ENCODE data around the gene RBM17. TPM values are rescaled to one million over a fixed set of nuclear protein-coding genes. Genes with fewer than 3 reads are reported as not detected.

RBM17 gene
- total RNA-seq, 1 experiment from 2014 or later, result 28.4 TPM

DNA sequence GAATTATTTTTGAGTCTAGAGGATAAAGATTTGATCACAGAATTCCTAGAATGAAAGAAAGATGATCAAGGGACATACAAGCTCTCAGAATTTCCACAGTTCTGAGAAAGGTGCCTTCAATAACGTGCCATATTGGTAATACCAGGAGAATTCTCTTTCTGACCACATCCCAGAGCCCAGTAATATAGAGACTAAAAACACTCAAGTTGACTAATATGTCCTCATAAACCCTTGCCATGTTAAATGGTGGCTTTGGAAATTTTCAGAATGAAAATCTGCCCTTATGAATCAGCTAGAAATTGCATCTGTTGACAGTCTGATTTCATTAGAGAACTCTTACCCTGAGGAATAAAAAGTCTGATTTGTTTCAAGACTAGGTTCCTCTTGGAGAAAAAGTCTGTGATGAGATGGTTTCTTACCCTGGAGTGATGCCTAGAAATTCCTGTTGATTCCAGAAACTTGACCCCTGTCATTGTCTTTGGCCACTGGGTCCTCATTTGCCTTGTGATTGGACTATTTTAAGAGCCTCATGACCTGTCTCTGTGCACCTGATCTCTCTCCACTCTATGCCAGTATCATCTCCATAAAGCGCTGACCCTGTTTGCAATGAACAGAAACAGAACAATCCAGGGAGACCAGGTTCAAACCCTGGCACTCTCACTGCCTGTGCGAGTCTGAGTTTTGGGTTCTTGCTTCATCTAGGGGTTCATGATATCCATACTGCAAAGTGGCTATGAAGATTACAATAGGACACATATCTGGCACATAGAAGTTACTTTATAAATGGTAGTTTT is 30.0 kb upstream of the RBM17 start:
- no peaks in the 10 kb centered on the region for H3K4me1 ChIP-seq (ENCODE audit: insufficient read depth, low read length)
- H2AFZ ChIP-seq (ENCODE audit: low read length), result no peak overlapping the region
- H3K27me3 ChIP-seq (ENCODE audit: low read length), result no peaks in the 10 kb centered on the region
- ChIA-PET CTCF (no interaction called here), POLR2A (ENCODE audit: unreplicated experiment) (interaction anchor here (0.6 kb wide), 1 partner anchor 169 kb away, joined by 3 read pairs; the partner anchor contains the start of genes ANKRD16 and FBH1)
- H3F3A ChIP-seq (ENCODE audit: low read length, unreplicated experiment), result no peaks in the 10 kb centered on the region
- H4K20me1 ChIP-seq (ENCODE audit: low read length), result no peaks in the 10 kb centered on the region
- no peaks in the 10 kb centered on the region for H3K79me2 ChIP-seq (ENCODE audit: low read length)
- no peak overlapping the region for H3K9ac ChIP-seq (ENCODE audit: low read length)
- H3K27ac ChIP-seq (ENCODE audit: low read length), result no peak overlapping the region
- H3K4me2 ChIP-seq (ENCODE audit: low read length), result no peak overlapping the region
- no peaks in the 10 kb centered on the region for H3K9me3 ChIP-seq (ENCODE audit: low read length)
- H3K9me2 ChIP-seq (replicated peaks; ENCODE audit: low read length), result no peaks in the 10 kb centered on the region
- H3K36me3 ChIP-seq (ENCODE audit: low read depth, low read length), result no peaks in the 10 kb centered on the region
- intact Hi-C loops (cut with micrococcal nuclease), result no loop called here
- DNase-seq (no peak), ATAC-seq (no peak)
- no TSS peak for BruUV-seq (replicated peaks)
- H3K4me3 ChIP-seq (ENCODE audit: low read length), result no peak overlapping the region
- TF ChIP-seq, protein P1, sequence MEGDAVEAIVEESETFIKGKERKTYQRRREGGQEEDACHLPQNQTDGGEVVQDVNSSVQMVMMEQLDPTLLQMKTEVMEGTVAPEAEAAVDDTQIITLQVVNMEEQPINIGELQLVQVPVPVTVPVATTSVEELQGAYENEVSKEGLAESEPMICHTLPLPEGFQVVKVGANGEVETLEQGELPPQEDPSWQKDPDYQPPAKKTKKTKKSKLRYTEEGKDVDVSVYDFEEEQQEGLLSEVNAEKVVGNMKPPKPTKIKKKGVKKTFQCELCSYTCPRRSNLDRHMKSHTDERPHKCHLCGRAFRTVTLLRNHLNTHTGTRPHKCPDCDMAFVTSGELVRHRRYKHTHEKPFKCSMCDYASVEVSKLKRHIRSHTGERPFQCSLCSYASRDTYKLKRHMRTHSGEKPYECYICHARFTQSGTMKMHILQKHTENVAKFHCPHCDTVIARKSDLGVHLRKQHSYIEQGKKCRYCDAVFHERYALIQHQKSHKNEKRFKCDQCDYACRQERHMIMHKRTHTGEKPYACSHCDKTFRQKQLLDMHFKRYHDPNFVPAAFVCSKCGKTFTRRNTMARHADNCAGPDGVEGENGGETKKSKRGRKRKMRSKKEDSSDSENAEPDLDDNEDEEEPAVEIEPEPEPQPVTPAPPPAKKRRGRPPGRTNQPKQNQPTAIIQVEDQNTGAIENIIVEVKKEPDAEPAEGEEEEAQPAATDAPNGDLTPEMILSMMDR (conservative IDR thresholded peaks at IDR 0.05; ENCODE audit: low read depth, low read length), result no peak
- TF ChIP-seq EZH2 (IDR thresholded peaks at IDR 0.05; ENCODE audit: low read length, unreplicated experiment) (no peak), EZH2phosphoT487 (IDR thresholded peaks at IDR 0.05; ENCODE audit: borderline replicate concordance, low read length) (no peak)

DNA sequence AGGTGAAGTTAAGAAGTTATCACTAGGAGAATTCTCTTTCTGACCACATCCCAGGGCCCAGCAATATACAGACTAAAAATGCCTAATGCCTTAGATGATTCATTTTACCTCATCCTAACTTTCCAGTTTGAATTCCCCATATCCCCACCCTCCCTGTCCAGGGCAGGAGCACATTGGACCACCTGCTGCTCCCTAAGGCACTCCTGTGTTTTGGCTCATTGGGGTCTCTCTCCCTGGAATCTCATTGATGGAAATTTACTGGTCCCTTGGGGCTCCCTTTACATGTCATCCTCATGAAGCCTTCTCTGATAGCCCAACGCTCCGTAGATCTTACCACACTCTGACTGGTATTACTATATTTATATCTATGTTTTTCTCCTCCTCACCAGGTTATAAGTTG is 29.3 kb upstream of the RBM17 start:
- TF ChIP-seq EZH2 (IDR thresholded peaks at IDR 0.05; ENCODE audit: low read length, unreplicated experiment) (no peak), EZH2phosphoT487 (IDR thresholded peaks at IDR 0.05; ENCODE audit: borderline replicate concordance, low read length) (no peak)
- TF ChIP-seq, protein P1 (conservative IDR thresholded peaks at IDR 0.05; ENCODE audit: low read depth, low read length), result no peak
- Histone ChIP-seq H3K4me1 (ENCODE audit: insufficient read depth, low read length) (no peaks in the 10 kb centered on the region), H3K4me3 (ENCODE audit: low read length) (no peak overlapping the region), H2AFZ (ENCODE audit: low read length) (no peak overlapping the region), H3F3A (ENCODE audit: low read length, unreplicated experiment) (no peaks in the 10 kb centered on the region), H3K27ac (ENCODE audit: low read length) (no peak overlapping the region), H3K9me2 (replicated peaks; ENCODE audit: low read length) (no peaks in the 10 kb centered on the region), H3K79me2 (ENCODE audit: low read length) (no peaks in the 10 kb centered on the region), H3K27me3 (ENCODE audit: low read length) (no peaks in the 10 kb centered on the region), H3K9me3 (ENCODE audit: low read length) (no peaks in the 10 kb centered on the region), H3K9ac (ENCODE audit: low read length) (no peak overlapping the region), H4K20me1 (ENCODE audit: low read length) (no peaks in the 10 kb centered on the region), H3K36me3 (ENCODE audit: low read depth, low read length) (no peaks in the 10 kb centered on the region), H3K4me2 (ENCODE audit: low read length) (no peak overlapping the region)
- CTCF ChIA-PET, result interaction anchor here (0.7 kb wide), 1 partner anchor 16 kb away, joined by 3 read pairs; no protein-coding TSS in a partner anchor
- ATAC-seq (no peak), DNase-seq (no peak)
- POLR2A ChIA-PET (ENCODE audit: unreplicated experiment), result no interaction called here
- BruUV-seq (replicated peaks), result no TSS peak
- intact Hi-C loops (cut with micrococcal nuclease), result no loop called here

- Histone ChIP-seq H3K79me2 (ENCODE audit: low read length) (no peaks in the 10 kb centered on the region), H3K4me2 (ENCODE audit: low read length) (no peak overlapping the region), H3K27me3 (ENCODE audit: low read length) (no peaks in the 10 kb centered on the region), H3K9ac (ENCODE audit: low read length) (no peak overlapping the region), H3K9me2 (replicated peaks; ENCODE audit: low read length) (no peaks in the 10 kb centered on the region), H3K4me1 (ENCODE audit: insufficient read depth, low read length) (no peaks in the 10 kb centered on the region), H3K27ac (ENCODE audit: low read length) (no peak overlapping the region), H2AFZ (ENCODE audit: low read length) (no peak overlapping the region), H4K20me1 (ENCODE audit: low read length) (no peaks in the 10 kb centered on the region), H3K9me3 (ENCODE audit: low read length) (no peaks in the 10 kb centered on the region), H3K4me3 (ENCODE audit: low read length) (no peak overlapping the region), H3F3A (ENCODE audit: low read length, unreplicated experiment) (no peaks in the 10 kb centered on the region), H3K36me3 (ENCODE audit: low read depth, low read length) (no peaks in the 10 kb centered on the region)
- ATAC-seq, result no peak
- no peak for DNase-seq
- BruUV-seq (replicated peaks), result no TSS peak
- TF ChIP-seq EZH2 (IDR thresholded peaks at IDR 0.05; ENCODE audit: low read length, unreplicated experiment) (no peak), EZH2phosphoT487 (IDR thresholded peaks at IDR 0.05; ENCODE audit: borderline replicate concordance, low read length) (no peak)
- ChIA-PET CTCF (no interaction called here), POLR2A (ENCODE audit: unreplicated experiment) (no interaction called here)
- intact Hi-C loops (cut with micrococcal nuclease), result no loop called here
These were observed 27.8 kb upstream of the RBM17 start for GRCh38 chr10:6061056-6061455.

Data from PC-3 (cell line).